Lung (tissue), 12 donors: ENCODE data around the gene FRMD5. TPM values are rescaled to one million over a fixed set of nuclear protein-coding genes. Genes with fewer than 3 reads are reported as not detected.
A peak's percentile ranks its signal among the peaks of the same experiment; 100 is the strongest.

Source experiments
- ATAC-seq: fragments of 200-7000 bp; cut with Tn5 transposase; one replicate; pipeline ENCODE4 v1.9.1; 2020; ENCODE audit warnings: moderate number of reproducible peaks; ENCODE audit not compliant: insufficient read depth, low FRiP score
- DNase-seq, 3 donors: peaks; one replicate each; pipeline ENCODE4 v3.0.0-alpha.2; 2013 to 2017
- H3K27ac ChIP-seq, 2 donors: one replicate each; pipeline ENCODE4 v1.5.1; 2013; ENCODE audit warnings: mild to moderate bottlenecking in 2 of 2, moderate library complexity in 2 of 2, control low read depth in 1 of 2, inconsistent platforms in 1 of 2, low read depth in 1 of 2, low read length in 1 of 2
- H3K27me3 ChIP-seq, 3 donors: one replicate each; pipeline ENCODE4 v1.5.1; 2013; ENCODE audit warnings: low read length in 2 of 3; ENCODE audit not compliant: control insufficient read depth in 3 of 3, insufficient read depth in 3 of 3
- H3K36me3 ChIP-seq, 4 donors: one replicate each; pipeline ENCODE4 v1.5.1; 2013; ENCODE audit warnings: low read length in 4 of 4, mild to moderate bottlenecking in 1 of 4, moderate library complexity in 1 of 4; ENCODE audit not compliant: control insufficient read depth in 4 of 4, insufficient read depth in 4 of 4
- H3K4me1 ChIP-seq, 5 donors: one replicate each; pipeline ENCODE4 v1.5.1; 2013; ENCODE audit warnings: low read length in 5 of 5, mild to moderate bottlenecking in 2 of 5, moderate library complexity in 1 of 5; ENCODE audit not compliant: control insufficient read depth in 5 of 5, insufficient read depth in 5 of 5
- H3K4me3 ChIP-seq: one replicate; pipeline ENCODE4 v1.5.1; 2013; ENCODE audit warnings: mild to moderate bottlenecking, control low read depth, moderate library complexity
- H3K9ac ChIP-seq, 2 donors: one replicate each; pipeline ENCODE4 v1.5.1; 2013; ENCODE audit warnings: low read length in 2 of 2, control low read depth in 1 of 2; ENCODE audit not compliant: insufficient read depth in 1 of 2
- H3K9me3 ChIP-seq, 4 donors: one replicate each; pipeline ENCODE4 v1.5.1; 2013; ENCODE audit warnings: low read length in 3 of 4, mild to moderate bottlenecking in 1 of 4, moderate library complexity in 1 of 4; ENCODE audit not compliant: control insufficient read depth in 4 of 4, insufficient read depth in 3 of 4
- WGBS, 2 donors: extraction: QIAGEN DNeasy Blood & Tissue Kit; methylation state at CpG; one replicate each; pipeline ENCODE4 v1.1.7; 2013; 5-methylcytosine and 5-hydroxymethylcytosine counted together
- polyA plus RNA-seq, 2 donors: library from polyadenylated mRNA; stranded (reverse); fragments of 200-250 nt; gene quantifications; one replicate each; pipeline ENCODE4 v1.2.1, GENCODE V29; 2013
- total RNA-seq, 2 donors: library from RNA; depleted of rRNA in 1 of 2; stranded (reverse); fragments of >200 nt in 1 of 2; gene quantifications; one replicate each; pipeline ENCODE4 v1.2.1, GENCODE V29; 2014 to 2021
- TF ChIP-seq, protein P1 (sequence below): IDR thresholded peaks from 2 replicates; pipeline ENCODE4 v1.5.1; 2012; ENCODE audit warnings: mild to moderate bottlenecking; ENCODE audit errors: control extremely low read depth, extremely low read depth
- donor health status: control.
- donor health status: control.
- donor health status: Bipolar disorder and iron deficiency.
- donor health status: healthy.
- donor health status: DM: yes; HTN: yes; CAD: no.

FRMD5 gene
- total and polyA plus RNA-seq, 4 donors: 0.10 to 1.1 (median 0.67) TPM

DNA sequence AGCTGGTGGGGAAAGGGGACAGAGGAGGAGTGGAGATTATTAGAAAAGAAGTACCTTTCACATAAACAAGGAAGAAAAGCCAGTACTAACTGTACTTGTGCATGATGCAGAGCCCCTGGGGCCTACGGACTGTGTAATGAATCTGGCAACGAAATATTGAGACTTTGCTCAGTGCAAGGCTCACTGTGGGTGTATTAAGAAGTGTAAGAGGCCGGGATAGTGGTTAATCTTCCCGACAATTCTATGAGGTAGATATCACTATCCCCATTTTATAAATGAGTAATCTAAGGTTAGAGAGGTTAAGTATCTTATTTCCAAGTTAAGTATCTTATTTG, 278.8 kb downstream of the FRMD5 start:
- H3K27me3 ChIP-seq: no peaks in the 10 kb centered on the region
- H3K9ac ChIP-seq: no peak overlapping the region
- no peaks in the 10 kb centered on the region for H3K9me3 ChIP-seq
- TF ChIP-seq, protein P1, sequence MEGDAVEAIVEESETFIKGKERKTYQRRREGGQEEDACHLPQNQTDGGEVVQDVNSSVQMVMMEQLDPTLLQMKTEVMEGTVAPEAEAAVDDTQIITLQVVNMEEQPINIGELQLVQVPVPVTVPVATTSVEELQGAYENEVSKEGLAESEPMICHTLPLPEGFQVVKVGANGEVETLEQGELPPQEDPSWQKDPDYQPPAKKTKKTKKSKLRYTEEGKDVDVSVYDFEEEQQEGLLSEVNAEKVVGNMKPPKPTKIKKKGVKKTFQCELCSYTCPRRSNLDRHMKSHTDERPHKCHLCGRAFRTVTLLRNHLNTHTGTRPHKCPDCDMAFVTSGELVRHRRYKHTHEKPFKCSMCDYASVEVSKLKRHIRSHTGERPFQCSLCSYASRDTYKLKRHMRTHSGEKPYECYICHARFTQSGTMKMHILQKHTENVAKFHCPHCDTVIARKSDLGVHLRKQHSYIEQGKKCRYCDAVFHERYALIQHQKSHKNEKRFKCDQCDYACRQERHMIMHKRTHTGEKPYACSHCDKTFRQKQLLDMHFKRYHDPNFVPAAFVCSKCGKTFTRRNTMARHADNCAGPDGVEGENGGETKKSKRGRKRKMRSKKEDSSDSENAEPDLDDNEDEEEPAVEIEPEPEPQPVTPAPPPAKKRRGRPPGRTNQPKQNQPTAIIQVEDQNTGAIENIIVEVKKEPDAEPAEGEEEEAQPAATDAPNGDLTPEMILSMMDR: no peak
- WGBS, 2 donors: 93 to 96% methylated on average over 4 of the region's 4 CpGs
- H3K27ac ChIP-seq: no peak overlapping the region
- no peak for ATAC-seq
- H3K4me1 ChIP-seq: peaks cover 0 to 5% (median 2%) of the 10 kb centered on the region in 5 donors
- no peaks in the 10 kb centered on the region for H3K36me3 ChIP-seq
- no peak overlapping the region for H3K4me3 ChIP-seq
- no peak for DNase-seq

DNA sequence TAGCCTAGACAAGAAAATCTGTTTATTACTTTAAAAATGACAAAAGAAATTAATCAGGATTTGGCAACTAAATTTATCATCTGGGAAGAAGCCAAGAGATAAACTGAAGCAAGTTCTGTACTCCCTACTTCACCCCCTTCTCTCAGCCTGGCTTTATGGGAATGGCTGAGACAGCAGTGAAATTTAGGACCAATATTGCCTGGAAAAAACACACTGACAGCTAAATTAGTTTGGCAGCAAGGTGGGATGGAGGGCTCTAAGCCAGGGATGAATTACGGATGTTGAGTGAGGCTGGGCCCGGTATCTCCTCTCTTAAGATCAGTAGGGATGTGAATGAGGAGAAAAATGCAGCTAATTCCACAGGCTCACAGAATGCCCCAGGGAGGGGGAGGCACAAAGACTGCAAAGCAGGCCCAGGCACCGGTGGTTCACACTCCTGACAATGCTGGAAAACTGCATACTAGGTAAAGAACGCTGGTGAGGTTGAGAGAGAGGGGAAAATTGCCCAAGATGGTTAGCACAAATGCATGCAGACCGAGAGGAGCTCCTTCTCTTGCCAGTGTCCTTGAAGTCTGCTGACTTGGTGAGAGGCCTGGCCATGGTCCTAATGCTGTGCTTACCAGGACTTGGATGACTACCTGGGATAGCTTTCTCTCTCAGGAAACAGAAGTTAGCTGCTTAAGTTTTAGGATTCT, 279.3 kb downstream of the FRMD5 start:
- no peak overlapping the region for H3K9ac ChIP-seq

DNA sequence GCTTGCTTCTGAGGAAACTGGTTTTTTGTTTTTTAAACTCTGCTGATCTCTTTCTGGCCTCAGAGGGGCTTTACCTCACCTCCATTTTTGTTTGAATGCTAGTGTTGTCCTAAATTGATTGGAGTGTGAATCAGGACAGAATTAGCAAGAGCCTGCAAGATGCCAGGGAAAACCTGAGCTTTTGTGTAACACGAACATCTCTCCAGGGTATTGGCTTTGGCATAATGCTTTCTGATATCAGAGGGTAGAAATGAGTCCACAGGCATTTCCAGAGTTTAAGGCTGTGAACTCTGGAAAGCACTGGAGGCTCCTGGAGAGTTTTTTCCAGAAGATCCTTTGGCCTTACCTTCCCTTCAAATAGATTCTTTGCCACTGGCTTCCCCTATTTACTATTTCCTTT, 281.1 kb downstream of the FRMD5 start:
- no peak for DNase-seq
- H3K9ac ChIP-seq: no peak overlapping the region
- H3K9me3 ChIP-seq: no peaks in the 10 kb centered on the region
- 79 to 90% methylated on average over 1 of the region's 1 CpG for WGBS, 2 donors
- no peaks in the 10 kb centered on the region for H3K27me3 ChIP-seq
- TF ChIP-seq, protein P1: no peak
- no peak for ATAC-seq
- H3K27ac ChIP-seq: peak overlapping the region in 1 of 2 donors; percentile 64
- peaks cover 0 to 5% (median 2%) of the 10 kb centered on the region in 5 donors for H3K4me1 ChIP-seq
- H3K36me3 ChIP-seq: no peaks in the 10 kb centered on the region
- H3K4me3 ChIP-seq: no peak overlapping the region

More for the DNA sequence above, 279.3 kb downstream of the FRMD5 start:
- no peaks in the 10 kb centered on the region for H3K27me3 ChIP-seq
- TF ChIP-seq, protein P1: no peak
- no peak for ATAC-seq
- WGBS, 2 donors: 73 to 83% methylated on average over 5 of the region's 5 CpGs
- peaks cover 0 to 5% (median 2%) of the 10 kb centered on the region in 5 donors for H3K4me1 ChIP-seq
- peak in 2 of 3 donors; percentile 4 to 10 for DNase-seq
- H3K9me3 ChIP-seq: no peaks in the 10 kb centered on the region
- H3K27ac ChIP-seq: no peak overlapping the region
- no peaks in the 10 kb centered on the region for H3K36me3 ChIP-seq
- no peak overlapping the region for H3K4me3 ChIP-seq
